Gastroesophageal sphincter (tissue), 2 donors: Measurements from ENCODE around the gene IFIH1.

Experiments used
- EP300 ChIP-seq: sonication (generic); formaldehyde crosslinking; IDR thresholded peaks from one replicate; pipeline ENCODE4 v1.6.1; 2017; ENCODE audit warnings: antibody characterized with exemption, mild to moderate bottlenecking
- POLR2A ChIP-seq, 2 donors: fragments of 450-650 bp; IDR thresholded peaks; one replicate each; pipeline ENCODE4 v1.6.1; 2017; ENCODE audit warnings: antibody characterized with exemption in 2 of 2, mild to moderate bottlenecking in 2 of 2, moderate library complexity in 1 of 2

DNA sequence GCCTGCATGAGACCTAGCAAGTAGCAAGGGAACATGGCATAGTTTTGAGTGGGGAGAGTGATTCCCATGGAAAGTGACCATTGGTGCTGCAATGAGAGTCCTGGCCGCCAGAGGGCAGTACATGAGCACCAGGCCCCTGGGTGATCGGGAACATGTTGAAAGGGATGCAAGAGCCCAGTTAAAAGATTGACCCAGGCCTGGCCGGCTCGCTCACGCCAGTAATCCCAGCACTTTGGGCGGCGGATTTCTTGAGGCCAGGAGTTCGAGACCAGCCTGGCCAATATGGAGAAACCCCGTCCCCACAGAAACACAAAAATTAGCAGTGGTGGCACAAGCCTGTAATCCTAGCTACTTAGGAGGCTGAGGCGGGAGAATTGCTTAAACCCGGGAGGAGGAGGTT, 97.4 kb downstream of the IFIH1 start:
- TF ChIP-seq POLR2A (IDR thresholded peaks at IDR 0.05) (no peak), EP300 (no peak)
